HG03469 (cell line): Measurements from ENCODE around the gene SPATA7.

Experiments used
- ATAC-seq: cut with Tn5 transposase; IDR thresholded peaks from one replicate; pipeline ENCODE4 v1.9.1; 2021; ENCODE audit warnings: mild to moderate bottlenecking, moderate library complexity, moderate number of reproducible peaks; ENCODE audit not compliant: unreplicated experiment

The SPATA7 gene

DNA sequence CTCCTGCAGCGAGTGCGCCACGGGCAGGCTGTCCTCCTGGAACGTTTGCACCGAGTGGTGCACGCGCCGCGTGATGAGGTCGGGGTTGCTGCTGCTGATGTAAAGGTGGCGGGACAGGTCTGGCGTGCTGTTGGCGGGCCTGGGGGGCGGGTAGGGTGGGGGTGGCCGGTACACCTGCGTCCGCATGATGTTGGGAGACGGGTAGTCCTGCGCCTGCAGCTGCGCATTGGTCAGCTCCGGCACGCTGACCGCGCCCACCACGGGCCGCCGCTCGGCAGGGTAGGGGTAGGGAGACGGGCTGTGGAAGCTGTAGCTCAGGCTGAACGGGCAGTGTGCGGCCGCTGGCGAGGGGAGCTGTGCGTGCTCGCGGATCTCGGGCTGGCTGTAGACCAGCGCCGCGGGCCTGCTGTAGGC is 94.1 kb downstream of the SPATA7 start:
- no peak for ATAC-seq

DNA sequence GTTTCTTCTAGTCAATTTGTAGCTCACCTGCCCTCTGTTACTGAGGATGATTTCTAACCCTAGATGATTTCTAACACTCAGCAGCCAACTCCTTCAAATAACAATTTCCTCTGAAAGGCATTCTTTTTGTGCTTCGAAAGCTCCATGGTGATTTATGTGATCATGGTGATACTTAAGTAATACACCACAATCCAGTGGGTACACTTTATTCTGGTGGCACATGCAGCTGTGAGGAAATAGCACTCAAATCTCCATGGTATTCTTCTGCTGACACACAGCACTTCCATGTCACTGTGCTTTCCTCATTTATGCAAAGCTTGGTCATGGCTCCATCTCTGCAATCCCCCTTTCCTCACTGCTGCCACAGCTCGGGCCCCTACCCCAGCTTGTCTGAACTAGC is 95.6 kb downstream of the SPATA7 start:
- no peak for ATAC-seq

DNA sequence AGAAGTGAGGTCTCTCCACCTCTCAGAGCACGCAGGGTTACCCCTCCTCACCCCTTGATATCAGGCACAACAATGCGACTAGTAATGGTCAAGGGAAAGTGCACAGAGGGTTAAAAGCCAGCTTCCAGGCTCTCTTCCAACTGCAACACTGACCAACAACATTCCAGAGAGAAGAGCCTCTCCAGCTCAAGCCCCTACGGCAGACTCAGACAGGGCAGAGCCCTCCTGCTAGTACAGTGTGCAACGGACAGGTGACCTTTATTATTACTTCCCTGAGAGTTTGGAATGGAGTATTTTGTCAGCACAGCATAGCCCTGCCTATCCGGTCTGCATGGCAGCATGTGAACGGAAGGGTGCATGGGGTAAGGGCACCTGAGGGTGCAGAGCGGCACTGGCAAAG is 96.3 kb downstream of the SPATA7 start:
- ATAC-seq, result no peak

GRCh38 chr14:88482524-88482923 is 97.1 kb downstream of the SPATA7 start:
- ATAC-seq, result no peak
